GM12891 (cell line): ENCODE results near the gene APBA2.

Source experiments
- DNase-seq: peaks from one replicate; pipeline ENCODE4 v3.0.0; 2011; ENCODE audit warnings: low spot score; ENCODE audit not compliant: insufficient read length
- FAIRE-seq: peaks from 2 replicates; lab custom pipeline; 2011; peaks lifted over from hg19 to GRCh38; lab: Jason Lieb, UNC
- PAX5 ChIP-seq: IDR thresholded peaks from 2 replicates; pipeline ENCODE4 v1.6.1; 2011; ENCODE audit warnings: low read length, moderate library complexity, mild to moderate bottlenecking; ENCODE audit not compliant: insufficient read depth, severe bottlenecking
- POLR2A ChIP-seq: IDR thresholded peaks from 2 replicates; pipeline ENCODE4 v1.6.1; 2011; ENCODE audit warnings: low read depth, low read length, control low read depth
- POLR2AphosphoS5 ChIP-seq: IDR thresholded peaks from 2 replicates; pipeline ENCODE4 v1.6.1; 2011; ENCODE audit warnings: low read depth, low read length, control low read depth
- POU2F2 ChIP-seq: IDR thresholded peaks from 2 replicates; pipeline ENCODE4 v1.6.1; 2011; ENCODE audit warnings: low read depth, mild to moderate bottlenecking, control low read depth, low read length, moderate library complexity
- SPI1 ChIP-seq: IDR thresholded peaks from 2 replicates; pipeline ENCODE4 v1.6.1; 2011; ENCODE audit warnings: low read depth, low read length, control low read depth
- TAF1 ChIP-seq: IDR thresholded peaks from 2 replicates; pipeline ENCODE4 v1.6.1; 2011; ENCODE audit warnings: low read depth, low read length, control low read depth

APBA2 gene

GRCh38 chr15:28947221-28947674 is 61.5 kb downstream of the APBA2 start:
- DNase-seq (no peak), FAIRE-seq (no peak)
- TF ChIP-seq PAX5: no peak

GRCh38 chr15:28948036-28948435 is 62.3 kb downstream of the APBA2 start:
- DNase-seq: no peak
- FAIRE-seq: no peak
- TF ChIP-seq POU2F2: no peak
- no peak for TF ChIP-seq TAF1
- no peak for TF ChIP-seq SPI1
- no peak for TF ChIP-seq PAX5
- TF ChIP-seq POLR2A: no peak
- no peak for TF ChIP-seq POLR2AphosphoS5

GRCh38 chr15:28950916-28951315 is 65.1 kb downstream of the APBA2 start:
- DNase-seq: no peak
- no peak for FAIRE-seq
- TF ChIP-seq POU2F2: no peak
- TF ChIP-seq POLR2AphosphoS5: no peak
- no peak for TF ChIP-seq TAF1

- TF ChIP-seq TAF1: no peak
- no peak for TF ChIP-seq POLR2A
- DNase-seq: no peak
Measured at GRCh38 chr15:28952666-28953491, 67.1 kb downstream of the APBA2 start.

GRCh38 chr15:28953573-28954195 is 67.9 kb downstream of the APBA2 start:
- FAIRE-seq: no peak
- DNase-seq: no peak

More at GRCh38 chr15:28952666-28953491, 67.1 kb downstream of the APBA2 start:
- no peak for FAIRE-seq

GRCh38 chr15:28954466-28955159 is 68.8 kb downstream of the APBA2 start:
- FAIRE-seq: no peak
- DNase-seq: no peak
- TF ChIP-seq PAX5 (no peak), SPI1 (no peak), POLR2A (no peak), POLR2AphosphoS5 (no peak), POU2F2 (no peak), TAF1 (no peak)

More at GRCh38 chr15:28953573-28954195, 67.9 kb downstream of the APBA2 start:
- TF ChIP-seq POLR2A (no peak), TAF1 (no peak), POLR2AphosphoS5 (no peak), POU2F2 (no peak), PAX5 (no peak), SPI1 (no peak)

- TF ChIP-seq POLR2AphosphoS5: no peak
- TF ChIP-seq PAX5: no peak
- TF ChIP-seq POLR2A: no peak
- TF ChIP-seq SPI1: no peak
- no peak for TF ChIP-seq TAF1
- TF ChIP-seq POU2F2: no peak
- FAIRE-seq: no peak
- no peak for DNase-seq
Measured at GRCh38 chr15:28955160-28955992, 69.6 kb downstream of the APBA2 start.

GRCh38 chr15:28955993-28956421 is 70.2 kb downstream of the APBA2 start:
- FAIRE-seq (no peak), DNase-seq (no peak)
- TF ChIP-seq POLR2A (no peak), TAF1 (no peak), POLR2AphosphoS5 (no peak), PAX5 (no peak), POU2F2 (no peak), SPI1 (no peak)

- FAIRE-seq (no peak), DNase-seq (no peak)
- TF ChIP-seq POLR2A (no peak), PAX5 (no peak), POLR2AphosphoS5 (no peak), POU2F2 (no peak)
Measured at GRCh38 chr15:28956491-28956890, 70.7 kb downstream of the APBA2 start.
